HG03520 (cell line): ENCODE measurements around the gene SLC7A6OS.
"Not testable (repeated sequence)": the region's sequence is repeated elsewhere in the genome, so short reads cannot be mapped to it uniquely, and the experiment has no call there.

Experiments
- ATAC-seq: cut with Tn5 transposase; IDR thresholded peaks from one replicate; pipeline ENCODE4 v1.9.1; 2021; ENCODE audit warnings: mild to moderate bottlenecking, moderate library complexity; ENCODE audit not compliant: unreplicated experiment

The SLC7A6OS gene

GRCh38 chr16:68299571-68300453, 10.9 kb downstream of the SLC7A6OS start:
- no peak for ATAC-seq

- ATAC-seq: no peak
Measured at GRCh38 chr16:68298907-68299561, 11.7 kb downstream of the SLC7A6OS start.

- no peak for ATAC-seq
Measured at GRCh38 chr16:68298312-68298711, 12.4 kb downstream of the SLC7A6OS start.

- no peak for ATAC-seq
Measured at GRCh38 chr16:68297908-68298307, 12.8 kb downstream of the SLC7A6OS start.

GRCh38 chr16:68296693-68297092, 14.1 kb downstream of the SLC7A6OS start:
- ATAC-seq: no peak

GRCh38 chr16:68296291-68296690, 14.5 kb downstream of the SLC7A6OS start:
- no peak for ATAC-seq

GRCh38 chr16:68292425-68292824, 18.3 kb downstream of the SLC7A6OS start:
- ATAC-seq: no peak

- no peak for ATAC-seq
Measured at GRCh38 chr16:68291227-68291626, 19.5 kb downstream of the SLC7A6OS start.

GRCh38 chr16:68290450-68290849, 20.3 kb downstream of the SLC7A6OS start:
- ATAC-seq: no peak

- peak; percentile 73 for ATAC-seq
Measured at GRCh38 chr16:68289621-68290329, 21.0 kb downstream of the SLC7A6OS start.

GRCh38 chr16:68289202-68289601, 21.5 kb downstream of the SLC7A6OS start:
- ATAC-seq: no peak

GRCh38 chr16:68288796-68289195, 21.9 kb downstream of the SLC7A6OS start:
- not testable (repeated sequence) for ATAC-seq

- ATAC-seq: no peak
Measured at GRCh38 chr16:68288252-68288650, 22.5 kb downstream of the SLC7A6OS start.

GRCh38 chr16:68287276-68288251, 23.2 kb downstream of the SLC7A6OS start:
- no peak for ATAC-seq

- ATAC-seq: no peak
Measured at GRCh38 chr16:68286153-68287074, 24.3 kb downstream of the SLC7A6OS start.

GRCh38 chr16:68285683-68286082, 25.1 kb downstream of the SLC7A6OS start:
- no peak for ATAC-seq

GRCh38 chr16:68284847-68285246, 25.9 kb downstream of the SLC7A6OS start:
- ATAC-seq: peak; percentile 35

GRCh38 chr16:68283801-68284598, 26.7 kb downstream of the SLC7A6OS start:
- ATAC-seq: peak; percentile 38
